COLO668 (cell line): ENCODE results near the gene MRRF.
A peak's percentile ranks its signal among the peaks of the same experiment; 100 is the strongest.

Experiments
- DNase-seq: peaks from one replicate; lab custom pipeline; 2025; ENCODE audit not compliant: unreplicated experiment; lab: John Stamatoyannopoulos, UW

MRRF gene

GRCh38 chr9:122264360-122265148 lies at the start of gene MRRF, which contains the start of gene RBM18:
MRRF (plus strand) TSS chr9:122264882; CDS start chr9:122270892, 6,010 bp downstream.
RBM18 (minus strand) TSS chr9:122264840; CDS start chr9:122261492, 3,348 bp downstream.
- DNase-seq = peak; percentile 94

GRCh38 chr9:122215663-122216062 lies 49.0 kb upstream of the MRRF start:
- no peak for DNase-seq

- DNase-seq = no peak
These were observed 48.4 kb upstream of the MRRF start for GRCh38 chr9:122216138-122216797.

- DNase-seq = no peak
These were observed 47.8 kb upstream of the MRRF start for GRCh38 chr9:122216798-122217418.

- DNase-seq = no peak
These were observed 47.0 kb upstream of the MRRF start for GRCh38 chr9:122217640-122218039.

GRCh38 chr9:122218071-122218934 lies 46.4 kb upstream of the MRRF start:
- no peak for DNase-seq

- no peak for DNase-seq
These were observed 45.5 kb upstream of the MRRF start for GRCh38 chr9:122218935-122219855.

- no peak for DNase-seq
These were observed 44.6 kb upstream of the MRRF start for GRCh38 chr9:122219856-122220672.

- no peak for DNase-seq
These were observed 44.0 kb upstream of the MRRF start for GRCh38 chr9:122220673-122221182.

GRCh38 chr9:122221183-122221811 lies 43.4 kb upstream of the MRRF start:
- DNase-seq = no peak

- DNase-seq = no peak
These were observed 41.9 kb upstream of the MRRF start for GRCh38 chr9:122222791-122223190.

GRCh38 chr9:122223435-122223834 lies 41.2 kb upstream of the MRRF start:
- no peak for DNase-seq

- DNase-seq = no peak
These were observed 39.2 kb upstream of the MRRF start for GRCh38 chr9:122225312-122226141.

GRCh38 chr9:122226142-122226757 lies 38.4 kb upstream of the MRRF start:
- no peak for DNase-seq

GRCh38 chr9:122226758-122227574 lies 37.7 kb upstream of the MRRF start:
- DNase-seq = peak; percentile 40

- DNase-seq = no peak
These were observed 37.1 kb upstream of the MRRF start for GRCh38 chr9:122227575-122227900.
